M059J (cell line): ENCODE measurements around the gene HAGH. TPM values are rescaled to one million over a fixed set of nuclear protein-coding genes. Genes with fewer than 3 reads are reported as not detected.

Experiments used
- DNase-seq: peaks from one replicate; pipeline ENCODE4 v3.0.0-alpha.2; 2012; ENCODE audit warnings: low read depth
- total RNA-seq: library from RNA; depleted of rRNA; stranded (reverse); fragments of >200 nt; shearing (Covaris generic); gene quantifications from 2 replicates; pipeline ENCODE4 v1.2.3, GENCODE V29; 2014

HAGH gene
- total RNA-seq, 1 experiment from 2014 or later: 75.7 TPM

DNA sequence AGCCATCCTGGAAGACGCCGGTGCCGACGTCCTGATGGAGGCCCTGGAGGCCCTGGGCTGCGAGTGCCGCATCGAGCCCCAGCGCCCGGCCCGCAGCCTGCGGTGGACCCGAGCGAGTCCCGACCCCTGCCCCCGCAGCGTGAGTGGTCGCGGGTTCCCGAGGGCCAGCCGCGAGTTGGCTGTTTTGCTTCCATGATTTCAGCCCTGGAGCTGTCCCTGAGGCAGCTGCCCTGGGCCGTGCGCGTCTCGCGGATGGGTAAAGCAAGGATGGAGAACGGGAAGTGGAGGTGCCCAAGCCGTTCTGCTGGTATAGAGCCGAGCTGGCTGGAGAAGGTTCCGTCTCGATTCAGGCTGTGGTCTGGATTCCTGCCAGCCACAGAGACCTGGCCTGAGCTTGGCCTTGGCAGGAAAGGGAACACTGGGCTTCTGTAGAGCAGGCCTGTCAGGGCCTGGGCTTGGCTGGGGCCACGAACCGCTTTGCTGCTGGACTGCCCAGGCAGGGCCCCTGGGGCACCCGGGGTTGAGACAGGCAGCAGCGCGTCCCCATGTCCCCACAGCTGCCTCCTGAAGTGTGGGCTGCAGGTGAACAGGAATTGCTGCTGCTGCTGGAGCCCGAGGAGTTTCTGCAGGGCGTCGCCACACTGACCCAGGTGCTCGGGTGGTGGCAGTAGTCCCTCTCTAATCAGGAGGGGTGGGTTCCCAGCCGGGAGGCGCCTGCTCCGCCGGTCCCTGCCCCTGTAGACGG is 52.8 kb downstream of the HAGH start:
- DNase-seq: peak; percentile 63

DNA sequence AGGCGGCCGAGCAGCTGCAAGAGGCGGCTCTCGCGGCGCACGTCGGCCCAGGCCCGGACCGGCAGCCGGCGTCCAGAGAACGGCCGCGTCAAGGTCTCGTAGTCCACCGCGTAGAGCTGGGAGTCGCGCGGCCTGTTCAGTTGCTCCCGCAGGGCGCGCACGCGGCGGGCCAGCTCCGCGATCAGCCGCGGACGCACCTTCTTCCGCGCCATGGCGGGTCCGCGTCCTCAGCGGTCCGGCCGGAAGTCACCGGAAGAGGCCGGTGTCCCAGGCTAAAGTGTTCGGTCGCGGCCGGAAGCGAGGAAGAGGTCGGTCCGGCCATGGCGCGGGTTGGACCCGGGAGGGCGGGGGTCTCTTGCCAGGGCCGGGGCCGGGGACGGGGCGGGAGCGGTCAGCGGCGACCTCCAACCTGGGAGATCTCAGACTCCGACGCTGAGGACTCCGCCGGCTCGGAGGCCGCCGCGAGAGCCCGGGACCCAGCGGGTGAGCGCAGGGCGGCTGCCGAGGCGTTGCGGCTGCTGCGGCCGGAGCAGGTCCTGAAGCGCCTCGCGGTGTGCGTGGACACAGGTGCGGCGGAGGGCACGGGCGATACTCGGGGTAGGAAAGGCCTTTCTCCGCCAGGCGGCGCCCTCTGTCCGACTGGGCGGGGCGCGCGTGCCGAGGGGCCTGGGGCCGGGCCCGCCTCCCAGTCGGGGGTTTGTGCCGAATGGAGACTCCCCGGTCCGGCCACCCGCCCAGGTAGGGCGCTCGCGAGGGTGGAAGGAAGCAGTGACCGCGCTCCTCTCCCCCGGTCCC is 53.5 kb downstream of the HAGH start, which contains the start of gene MRPS34:
MRPS34 (minus strand) TSS at position 227 of the 795 bp plus-strand sequence; CDS start at position 212, 15 bp downstream.
- peak; percentile 80 for DNase-seq

DNA sequence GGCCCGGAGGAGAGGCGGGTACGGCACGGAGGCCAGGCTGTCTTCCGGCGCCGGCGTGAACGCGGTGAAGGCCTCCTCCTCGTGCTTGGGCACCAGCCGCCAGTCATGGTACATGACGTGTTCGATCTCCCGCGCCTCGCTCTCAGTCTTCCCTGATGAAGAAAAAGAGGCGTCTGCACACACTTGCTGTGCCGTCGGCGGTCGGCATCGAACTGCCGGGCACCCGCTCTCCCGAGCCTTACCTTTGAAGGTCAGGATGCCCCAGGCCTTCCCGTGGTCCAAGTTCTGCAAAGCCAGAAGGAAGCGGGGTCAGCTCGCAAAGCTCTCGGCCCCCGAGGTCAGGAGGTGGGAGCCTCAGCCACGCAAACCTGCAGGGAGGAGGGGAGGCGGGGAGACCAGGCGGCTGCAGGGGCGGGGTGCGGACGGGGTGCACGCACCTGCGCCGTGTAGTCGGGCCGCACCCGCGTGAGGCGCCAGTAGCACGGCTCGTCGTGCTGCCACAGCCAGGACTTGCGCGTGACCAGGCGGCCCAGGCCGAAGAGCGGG is 54.2 kb downstream of the HAGH start, which contains the start of gene EME2:
EME2 (plus strand) TSS at position 449 of the 546 bp plus-strand sequence. CDS start 418 bp downstream, outside the sequence.
- no peak for DNase-seq

DNA sequence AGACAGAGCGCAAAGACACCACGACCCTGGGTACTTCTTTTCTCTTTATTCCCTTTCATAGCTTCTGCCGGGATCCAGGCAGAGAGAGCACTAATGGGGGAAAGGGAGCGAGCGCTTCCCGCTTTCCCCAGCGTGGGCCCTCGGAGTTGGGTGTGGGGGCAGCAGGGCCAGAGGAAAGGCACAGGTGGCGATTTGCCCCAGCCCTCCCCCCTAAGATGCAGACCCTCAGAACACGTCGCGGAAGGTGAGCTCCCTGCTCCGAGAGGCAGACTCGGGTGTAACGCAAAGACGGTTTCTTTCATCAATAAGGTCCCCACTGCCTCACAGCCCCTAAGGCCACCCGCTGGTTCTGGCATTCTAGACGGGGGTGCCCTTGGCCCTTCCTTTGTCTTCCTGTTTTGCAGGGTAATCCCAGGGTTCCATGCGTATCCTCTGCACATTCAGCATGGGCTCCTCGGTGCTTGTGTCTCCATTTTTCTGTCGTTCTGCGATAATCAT is 54.7 kb downstream of the HAGH start:
- DNase-seq: no peak

DNA sequence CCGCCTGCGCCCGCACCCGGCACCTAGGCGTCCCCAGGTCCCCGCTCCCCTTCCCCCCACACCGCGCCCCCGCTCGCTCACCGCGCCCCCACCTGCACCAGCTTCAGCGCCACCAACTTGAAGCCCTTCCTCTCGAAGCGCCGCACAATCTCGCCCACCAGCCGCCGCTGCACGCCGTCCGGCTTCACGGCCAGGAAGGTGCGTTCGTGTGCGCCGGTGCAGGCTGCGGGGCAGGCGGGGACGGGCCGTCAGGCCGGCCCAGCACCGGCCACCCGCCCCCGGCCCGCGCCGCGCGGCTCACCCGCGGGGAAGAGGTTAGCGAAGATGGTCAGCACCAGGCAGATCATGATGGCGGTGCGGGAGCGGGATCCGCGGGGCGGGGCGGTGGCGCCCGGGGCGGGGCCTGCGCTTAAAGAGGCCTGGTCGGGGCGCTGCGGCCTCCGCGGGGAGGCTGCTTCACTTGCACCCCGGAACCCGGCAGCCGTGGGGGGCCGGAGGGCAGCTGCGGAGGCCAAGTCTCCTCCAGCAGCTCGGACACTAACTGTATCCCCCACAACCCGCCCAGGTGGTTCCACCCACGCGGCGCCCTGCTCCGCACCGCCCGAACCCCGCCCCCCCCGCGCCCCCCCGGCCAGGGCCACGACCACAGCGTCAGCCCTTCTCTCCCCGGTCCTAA is 55.3 kb downstream of the HAGH start, which contains the start of gene NME3:
NME3 (minus strand) TSS at position 356 of the 676 bp plus-strand sequence; CDS start at position 347, 9 bp downstream.
- DNase-seq: no peak

DNA sequence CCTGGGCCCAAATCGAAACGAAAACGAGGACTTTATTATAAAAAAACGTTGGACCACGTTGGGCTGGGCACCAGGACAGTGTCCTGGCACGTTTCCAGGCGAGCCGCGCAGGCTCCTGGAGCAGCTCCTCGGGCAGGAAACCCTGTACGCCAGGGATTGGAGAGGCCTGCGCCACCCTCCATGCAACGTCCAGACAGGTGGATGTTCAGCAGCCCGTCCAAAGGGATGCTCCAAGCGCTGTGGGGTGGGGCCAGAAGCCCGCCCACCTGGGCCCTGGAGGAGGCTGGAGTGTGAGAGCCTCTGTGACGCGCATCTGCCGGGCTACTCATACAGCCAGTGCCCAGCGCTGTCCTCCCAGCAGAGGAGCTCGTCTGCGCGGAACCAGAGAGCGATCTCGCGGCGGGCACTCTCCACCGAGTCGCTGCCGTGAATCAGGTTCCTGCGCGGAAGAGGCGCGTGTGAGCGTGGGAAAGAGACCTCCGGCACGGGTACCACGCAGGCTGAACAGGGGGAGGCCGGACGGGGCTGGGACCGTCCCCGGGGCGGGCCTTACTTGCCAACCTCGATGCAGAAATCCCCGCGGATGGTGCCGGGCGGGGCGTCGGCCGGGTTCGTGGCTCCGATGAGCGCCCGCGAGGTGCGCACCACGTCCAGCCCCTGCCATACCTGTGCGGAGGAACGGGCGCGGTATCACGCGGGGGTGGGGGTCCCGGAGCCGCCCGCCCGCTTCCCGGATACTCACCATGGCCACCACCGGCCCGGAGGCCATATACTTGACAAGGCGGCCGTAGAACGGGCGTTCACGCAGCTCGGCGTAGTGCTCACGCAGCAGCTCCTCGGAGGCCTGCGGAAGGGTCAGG is 56.1 kb downstream of the HAGH start:
- no peak for DNase-seq

DNA sequence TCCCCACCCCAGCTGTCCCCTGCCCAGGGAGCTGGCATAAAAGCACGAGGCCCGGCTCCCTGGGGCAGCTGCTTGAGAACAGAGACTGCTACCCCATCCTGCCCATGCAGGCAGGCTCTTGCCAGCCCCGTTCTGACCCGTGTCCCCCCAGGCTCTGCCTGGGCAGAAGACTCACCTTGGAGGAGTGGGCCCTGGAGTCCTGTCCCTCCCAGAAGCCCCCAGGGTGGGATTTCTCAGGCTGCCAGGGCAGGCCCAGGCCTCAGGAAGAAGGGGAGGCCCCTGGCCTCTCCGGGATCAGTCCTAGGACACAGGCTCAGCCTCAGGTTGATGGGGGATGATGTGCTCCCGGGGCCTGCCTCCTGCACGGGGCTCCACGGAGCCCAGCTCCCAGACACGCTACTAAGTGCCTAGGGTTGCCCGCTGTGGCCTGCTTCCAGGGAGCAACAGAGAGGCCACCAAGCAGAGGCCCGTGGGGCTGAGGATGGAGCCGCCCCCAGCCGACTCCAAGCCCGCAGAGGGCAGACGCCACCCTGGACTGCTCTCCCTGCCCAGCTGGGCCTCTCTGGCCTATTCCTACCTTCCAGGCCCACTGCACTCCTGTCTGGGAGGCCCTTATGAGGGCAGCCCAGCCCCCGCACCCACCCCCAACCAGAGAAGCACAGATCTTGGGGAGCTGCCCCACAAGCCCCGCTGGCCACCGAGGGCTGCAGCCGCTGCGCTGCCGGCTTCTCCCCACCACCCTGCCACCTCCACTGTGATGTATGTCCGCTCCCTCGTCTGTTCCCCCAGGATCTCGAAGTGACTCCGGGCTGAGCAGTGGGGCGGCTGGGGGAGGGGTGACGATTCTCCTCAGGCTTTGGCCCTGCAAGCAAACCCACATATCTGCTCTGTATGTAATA is 57.0 kb downstream of the HAGH start:
- DNase-seq: no peak

DNA sequence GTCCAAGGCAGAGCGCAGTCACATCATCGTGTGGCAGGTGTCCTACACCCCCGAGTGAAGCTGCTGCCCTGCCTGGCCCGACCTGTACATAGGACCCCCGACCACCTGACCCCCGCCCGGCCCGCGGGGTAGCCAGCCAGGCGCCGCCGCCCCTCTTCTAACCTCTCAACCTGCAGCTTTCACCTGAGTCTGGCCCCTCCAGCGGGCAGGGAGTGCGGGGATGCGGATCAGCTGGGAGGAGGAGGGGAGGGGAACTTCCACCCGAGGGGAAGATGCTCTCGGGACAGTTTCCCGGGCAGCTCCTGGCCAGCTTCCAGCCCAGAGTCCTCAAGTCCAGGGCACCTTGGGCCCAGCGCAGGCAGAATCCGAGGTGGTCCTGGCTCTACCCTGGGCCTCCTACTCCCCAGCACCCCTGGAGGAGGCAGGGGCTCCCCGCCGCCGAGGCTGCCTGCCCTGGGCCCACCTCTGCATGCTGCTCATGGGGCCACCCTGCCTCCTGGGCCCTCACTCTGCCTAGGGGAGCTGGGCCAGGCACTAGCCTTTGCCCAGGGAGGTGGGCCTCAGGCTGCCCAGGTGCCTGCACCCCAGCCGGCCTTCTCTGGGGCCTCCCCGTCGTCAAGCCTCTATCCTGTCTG is 57.7 kb downstream of the HAGH start:
- no peak for DNase-seq

DNA sequence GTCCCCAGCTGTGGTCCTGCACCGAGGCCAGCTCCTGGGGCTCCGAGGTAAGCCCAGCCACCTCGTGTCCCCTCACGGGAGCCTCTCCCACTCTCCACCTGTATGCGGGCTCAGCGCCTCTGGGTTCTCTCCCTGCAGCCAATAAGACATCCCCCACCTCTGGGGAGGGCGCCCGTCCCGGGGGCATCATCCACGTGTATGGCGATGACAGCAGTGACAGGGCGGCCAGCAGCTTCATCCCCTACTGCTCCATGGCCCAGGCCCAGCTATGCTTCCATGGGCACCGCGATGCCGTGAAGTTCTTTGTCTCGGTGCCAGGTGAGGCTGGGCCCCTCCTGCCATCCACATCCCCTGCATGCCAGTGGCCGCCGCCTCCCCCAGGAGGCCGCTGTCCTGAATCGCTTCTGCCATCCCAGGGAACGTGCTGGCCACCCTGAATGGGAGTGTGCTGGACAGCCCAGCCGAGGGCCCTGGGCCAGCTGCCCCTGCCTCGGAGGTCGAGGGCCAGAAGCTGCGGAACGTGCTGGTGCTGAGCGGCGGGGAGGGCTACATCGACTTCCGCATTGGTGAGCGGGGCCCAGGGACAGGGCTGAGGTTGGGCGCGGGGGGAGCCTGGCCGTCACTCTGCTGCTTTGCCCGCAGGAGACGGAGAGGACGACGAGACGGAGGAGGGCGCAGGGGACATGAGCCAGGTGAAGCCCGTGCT is 58.4 kb downstream of the HAGH start:
- no peak for DNase-seq

DNA sequence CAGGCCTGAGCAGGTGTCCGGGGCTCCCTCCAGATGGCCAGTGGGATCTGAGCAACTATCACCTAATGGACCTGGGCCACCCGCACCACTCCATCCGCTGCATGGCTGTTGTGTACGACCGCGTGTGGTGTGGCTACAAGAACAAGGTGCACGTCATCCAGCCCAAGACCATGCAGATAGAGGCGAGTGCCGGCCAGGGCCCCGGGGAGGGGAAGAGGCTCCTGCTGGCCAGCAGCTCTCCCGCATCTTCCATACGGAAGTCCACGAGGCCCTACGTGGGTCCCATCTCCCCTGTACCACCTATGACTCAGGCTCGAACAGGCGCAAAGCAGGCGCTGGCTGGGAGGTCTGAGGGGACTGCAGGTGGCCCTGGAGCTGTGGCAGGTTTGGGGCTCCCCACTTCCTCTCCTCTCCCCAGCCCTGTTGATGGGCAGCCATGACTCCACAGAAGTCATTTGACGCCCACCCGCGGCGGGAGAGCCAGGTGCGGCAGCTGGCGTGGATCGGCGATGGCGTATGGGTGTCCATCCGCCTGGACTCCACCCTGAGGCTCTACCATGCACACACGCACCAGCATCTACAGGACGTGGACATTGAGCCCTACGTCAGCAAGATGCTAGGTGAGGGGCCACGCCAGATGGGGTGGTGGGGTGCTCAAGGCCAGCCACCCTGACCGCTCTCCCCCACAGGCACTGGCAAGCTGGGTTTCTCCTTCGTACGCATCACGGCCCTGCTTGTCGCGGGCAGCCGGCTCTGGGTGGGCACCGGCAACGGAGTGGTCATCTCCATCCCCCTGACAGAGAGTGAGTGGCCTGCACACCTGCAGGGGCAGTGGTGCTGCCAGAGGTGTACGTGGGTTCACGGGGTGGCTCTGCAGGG is 59.3 kb downstream of the HAGH start:
- no peak for DNase-seq

DNA sequence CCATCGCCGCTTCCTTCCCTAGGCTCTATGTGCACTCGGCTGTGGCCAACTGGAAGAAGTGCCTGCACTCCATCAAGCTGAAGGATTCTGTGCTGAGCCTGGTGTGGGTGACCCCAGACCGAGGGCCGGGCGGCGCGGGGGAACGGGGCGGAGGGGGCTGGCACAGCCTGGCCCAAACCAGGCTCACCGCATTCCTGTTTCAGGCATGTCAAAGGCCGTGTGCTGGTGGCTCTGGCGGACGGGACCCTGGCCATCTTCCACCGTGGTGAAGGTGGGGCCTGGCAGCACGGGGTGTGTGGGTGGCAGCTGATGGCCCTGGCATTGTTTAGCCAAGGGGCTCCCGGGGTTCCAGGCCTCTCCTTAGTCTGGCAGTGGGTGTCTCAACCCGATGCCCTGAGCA is 59.9 kb downstream of the HAGH start:
- DNase-seq: no peak

DNA sequence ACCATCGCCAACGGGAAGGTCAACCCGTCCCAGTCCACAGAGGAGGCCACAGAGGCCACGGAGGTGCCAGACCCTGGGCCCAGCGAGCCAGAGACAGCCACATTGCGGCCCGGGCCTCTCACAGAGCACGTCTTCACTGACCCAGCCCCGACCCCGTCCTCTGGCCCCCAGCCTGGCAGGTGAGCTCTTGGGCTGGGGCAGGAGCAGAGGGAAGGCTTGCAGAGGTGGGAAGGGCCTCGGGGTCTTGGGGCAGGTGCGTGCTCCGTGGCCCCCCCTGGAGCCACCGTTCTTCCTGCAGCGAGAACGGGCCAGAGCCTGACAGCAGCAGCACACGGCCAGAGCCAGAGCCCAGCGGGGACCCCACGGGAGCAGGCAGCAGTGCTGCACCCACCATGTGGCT is 60.4 kb downstream of the HAGH start:
- DNase-seq: no peak

DNA sequence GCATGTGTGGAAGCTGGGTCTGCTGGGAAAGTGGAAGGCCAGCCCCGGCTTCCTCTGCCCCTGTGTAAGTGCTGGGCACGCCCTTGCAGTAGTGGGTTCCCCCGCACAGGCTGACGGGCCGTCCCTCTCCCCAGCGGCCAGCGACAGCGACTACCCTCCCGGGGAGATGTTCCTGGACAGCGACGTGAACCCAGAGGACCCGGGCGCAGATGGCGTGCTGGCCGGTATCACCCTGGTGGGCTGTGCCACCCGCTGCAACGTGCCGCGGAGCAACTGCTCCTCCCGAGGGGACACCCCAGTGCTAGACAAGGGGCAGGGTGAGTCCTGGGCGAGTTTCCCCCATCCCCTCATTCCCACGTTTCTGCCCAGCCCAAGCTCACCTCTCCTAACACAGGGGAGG is 60.8 kb downstream of the HAGH start:
- no peak for DNase-seq

DNA sequence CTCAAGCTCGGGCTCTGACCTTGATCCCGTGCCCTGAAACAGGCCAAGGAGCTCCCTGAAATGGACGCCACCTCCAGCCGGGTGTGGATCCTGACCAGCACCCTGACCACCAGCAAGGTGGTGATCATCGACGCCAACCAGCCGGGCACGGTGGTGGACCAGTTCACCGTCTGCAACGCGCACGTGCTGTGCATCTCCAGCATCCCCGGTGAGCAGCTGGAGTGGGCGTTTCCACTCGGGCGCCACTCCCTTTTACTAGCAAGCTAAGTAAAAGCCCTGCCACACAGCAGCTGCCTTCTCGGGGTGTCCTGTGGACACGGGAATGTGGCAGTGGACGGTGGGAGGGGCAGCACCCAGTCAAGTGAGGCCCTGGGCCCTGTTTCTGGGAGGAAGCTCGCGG is 61.7 kb downstream of the HAGH start:
- DNase-seq: no peak

DNA sequence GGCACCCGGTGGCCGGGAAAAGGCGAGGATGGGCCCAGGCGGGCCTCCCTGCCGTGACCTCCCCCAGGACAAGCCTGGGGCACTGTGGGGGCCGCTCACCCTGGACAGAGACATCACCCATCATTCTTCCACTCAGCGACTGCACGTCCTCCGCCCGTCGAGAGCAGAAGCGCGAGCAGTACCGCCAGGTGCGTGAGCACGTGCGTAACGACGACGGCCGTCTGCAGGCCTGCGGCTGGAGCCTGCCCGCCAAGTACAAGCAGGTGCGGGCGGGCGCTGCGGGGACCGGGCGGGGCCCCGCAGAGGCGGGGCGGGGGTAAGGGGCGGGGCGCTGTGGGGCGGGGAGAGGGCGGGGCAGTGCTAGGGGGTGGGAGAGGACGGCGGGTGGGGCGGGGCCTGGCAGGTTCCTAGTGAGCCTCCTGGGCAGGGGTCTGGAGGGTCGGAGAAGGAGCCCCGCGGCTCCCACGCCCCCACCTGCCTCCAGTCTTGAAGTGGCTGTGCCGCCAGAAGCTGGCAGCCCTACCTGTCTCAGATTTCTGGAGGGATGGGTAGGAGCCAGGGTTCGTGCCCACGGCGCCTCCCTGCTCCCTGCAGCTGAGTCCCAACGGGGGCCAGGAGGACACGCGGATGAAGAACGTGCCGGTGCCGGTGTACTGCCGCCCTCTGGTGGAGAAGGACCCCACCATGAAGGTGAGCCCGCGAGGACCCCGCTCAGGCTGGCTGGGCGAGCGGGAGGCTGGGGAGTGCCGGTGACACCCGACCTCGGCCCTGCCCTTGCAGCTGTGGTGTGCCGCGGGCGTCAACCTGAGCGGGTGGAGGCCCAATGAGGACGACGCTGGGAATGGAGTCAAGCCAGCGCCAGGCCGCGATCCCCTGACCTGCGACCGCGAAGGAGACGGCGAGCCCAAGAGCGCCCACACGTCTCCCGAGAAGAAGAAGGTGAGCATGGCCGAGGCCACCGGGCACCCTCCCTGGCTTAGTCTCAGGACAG is 62.8 kb downstream of the HAGH start:
- DNase-seq: no peak

DNA sequence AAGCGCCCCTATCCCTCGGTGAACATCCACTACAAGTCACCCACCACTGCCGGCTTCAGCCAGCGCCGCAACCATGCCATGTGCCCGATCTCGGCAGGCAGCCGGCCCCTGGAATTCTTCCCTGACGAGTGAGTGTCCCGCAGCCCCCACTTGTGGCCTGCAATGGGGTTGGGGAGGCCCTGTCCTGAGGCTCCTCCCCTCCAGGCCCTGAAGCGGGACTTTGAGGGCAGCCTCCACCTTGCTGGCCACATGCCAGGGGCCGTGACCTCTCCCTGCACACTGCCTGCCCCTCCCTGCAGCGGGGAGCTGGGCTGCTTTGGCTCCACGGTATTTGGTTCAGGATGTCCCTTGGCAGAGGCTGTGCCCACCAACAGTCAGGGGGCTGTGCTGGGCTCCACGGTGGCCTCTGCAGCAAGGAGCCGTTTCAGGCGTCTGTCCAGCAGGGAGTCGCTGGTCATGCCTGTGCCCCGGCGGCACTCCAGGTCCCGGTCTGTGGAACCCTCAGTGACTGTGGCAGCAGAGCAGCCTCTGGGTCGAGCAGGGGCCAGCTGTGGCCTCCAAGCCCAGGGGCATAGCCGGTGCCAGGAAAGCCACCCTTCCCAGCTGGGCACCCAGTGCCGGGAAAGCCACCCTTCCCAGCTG is 63.6 kb downstream of the HAGH start:
- no peak for DNase-seq
